ENCODE data around the gene MANSC4. TPM values are rescaled to one million over a fixed set of nuclear protein-coding genes. Genes with fewer than 3 reads are reported as not detected.

MANSC4 gene
- total and polyA plus RNA-seq, 2 of the 13 experiments (the other 11 are each of a cell fraction or from before 2014, with no cell fraction given), result not detected

DNA sequence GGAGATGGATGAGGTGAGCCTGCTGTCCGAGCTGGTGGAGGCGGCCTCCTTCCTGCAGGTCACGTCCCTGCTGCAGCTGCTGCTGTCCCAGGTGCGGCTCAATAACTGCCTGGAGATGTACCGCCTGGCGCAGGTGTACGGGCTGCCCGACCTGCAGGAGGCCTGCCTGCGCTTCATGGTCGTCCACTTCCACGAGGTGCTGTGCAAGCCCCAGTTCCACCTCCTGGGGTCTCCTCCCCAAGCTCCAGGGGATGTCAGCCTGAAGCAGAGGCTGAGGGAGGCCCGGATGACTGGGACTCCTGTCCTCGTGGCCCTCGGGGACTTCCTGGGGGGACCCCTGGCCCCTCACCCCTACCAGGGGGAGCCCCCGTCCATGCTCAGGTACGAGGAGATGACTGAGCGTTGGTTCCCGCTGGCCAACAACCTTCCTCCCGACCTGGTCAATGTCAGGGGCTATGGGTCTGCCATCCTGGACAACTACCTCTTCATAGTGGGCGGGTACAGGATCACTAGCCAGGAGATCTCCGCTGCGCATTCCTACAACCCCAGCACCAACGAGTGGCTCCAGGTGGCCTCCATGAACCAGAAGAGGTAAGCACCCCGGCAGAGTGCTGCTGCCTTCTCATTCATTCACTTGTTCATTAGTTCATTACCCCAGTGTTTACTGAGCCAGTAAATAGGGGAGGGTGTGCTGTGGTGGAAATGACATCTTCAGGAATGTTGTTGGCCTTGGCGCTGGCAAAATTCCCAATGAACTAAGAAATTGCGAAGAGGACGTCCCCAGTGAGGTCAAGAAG, 774 bp upstream of the MANSC4 start (continued):
- TF ChIP-seq, protein P1, sequence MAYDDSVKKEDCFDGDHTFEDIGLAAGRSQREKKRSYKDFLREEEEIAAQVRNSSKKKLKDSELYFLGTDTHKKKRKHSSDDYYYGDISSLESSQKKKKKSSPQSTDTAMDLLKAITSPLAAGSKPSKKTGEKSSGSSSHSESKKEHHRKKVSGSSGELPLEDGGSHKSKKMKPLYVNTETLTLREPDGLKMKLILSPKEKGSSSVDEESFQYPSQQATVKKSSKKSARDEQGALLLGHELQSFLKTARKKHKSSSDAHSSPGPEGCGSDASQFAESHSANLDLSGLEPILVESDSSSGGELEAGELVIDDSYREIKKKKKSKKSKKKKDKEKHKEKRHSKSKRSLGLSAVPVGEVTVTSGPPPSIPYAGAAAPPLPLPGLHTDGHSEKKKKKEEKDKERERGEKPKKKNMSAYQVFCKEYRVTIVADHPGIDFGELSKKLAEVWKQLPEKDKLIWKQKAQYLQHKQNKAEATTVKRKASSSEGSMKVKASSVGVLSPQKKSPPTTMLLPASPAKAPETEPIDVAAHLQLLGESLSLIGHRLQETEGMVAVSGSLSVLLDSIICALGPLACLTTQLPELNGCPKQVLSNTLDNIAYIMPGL (CRISPR knock-in tag; IDR thresholded peaks at IDR 0.05; ENCODE audit: borderline replicate concordance in 1 of 2, low read depth in 1 of 2), result peak in 1 of 2 experiments; percentile 50; a peak in 1 of 4 replicates
- TF ChIP-seq BRD4 (CRISPR knock-in tag; IDR thresholded peaks at IDR 0.05), result peak; percentile 6; the same call in 1 of the 2 replicates
- TF ChIP-seq SNAI1 (CRISPR knock-in tag; IDR thresholded peaks at IDR 0.05; ENCODE audit: borderline replicate concordance), result no peak
- 0 out of 2 replicates have a peak, but pooled peaks have one; percentile 32 for TF ChIP-seq SMAD1 (CRISPR knock-in tag; IDR thresholded peaks at IDR 0.05; ENCODE audit: borderline replicate concordance, low read depth)
- peak; percentile 24; the same call in 1 of the 2 replicates for TF ChIP-seq PHF8 (CRISPR knock-in tag; IDR thresholded peaks at IDR 0.05)
- TF ChIP-seq, protein P2, sequence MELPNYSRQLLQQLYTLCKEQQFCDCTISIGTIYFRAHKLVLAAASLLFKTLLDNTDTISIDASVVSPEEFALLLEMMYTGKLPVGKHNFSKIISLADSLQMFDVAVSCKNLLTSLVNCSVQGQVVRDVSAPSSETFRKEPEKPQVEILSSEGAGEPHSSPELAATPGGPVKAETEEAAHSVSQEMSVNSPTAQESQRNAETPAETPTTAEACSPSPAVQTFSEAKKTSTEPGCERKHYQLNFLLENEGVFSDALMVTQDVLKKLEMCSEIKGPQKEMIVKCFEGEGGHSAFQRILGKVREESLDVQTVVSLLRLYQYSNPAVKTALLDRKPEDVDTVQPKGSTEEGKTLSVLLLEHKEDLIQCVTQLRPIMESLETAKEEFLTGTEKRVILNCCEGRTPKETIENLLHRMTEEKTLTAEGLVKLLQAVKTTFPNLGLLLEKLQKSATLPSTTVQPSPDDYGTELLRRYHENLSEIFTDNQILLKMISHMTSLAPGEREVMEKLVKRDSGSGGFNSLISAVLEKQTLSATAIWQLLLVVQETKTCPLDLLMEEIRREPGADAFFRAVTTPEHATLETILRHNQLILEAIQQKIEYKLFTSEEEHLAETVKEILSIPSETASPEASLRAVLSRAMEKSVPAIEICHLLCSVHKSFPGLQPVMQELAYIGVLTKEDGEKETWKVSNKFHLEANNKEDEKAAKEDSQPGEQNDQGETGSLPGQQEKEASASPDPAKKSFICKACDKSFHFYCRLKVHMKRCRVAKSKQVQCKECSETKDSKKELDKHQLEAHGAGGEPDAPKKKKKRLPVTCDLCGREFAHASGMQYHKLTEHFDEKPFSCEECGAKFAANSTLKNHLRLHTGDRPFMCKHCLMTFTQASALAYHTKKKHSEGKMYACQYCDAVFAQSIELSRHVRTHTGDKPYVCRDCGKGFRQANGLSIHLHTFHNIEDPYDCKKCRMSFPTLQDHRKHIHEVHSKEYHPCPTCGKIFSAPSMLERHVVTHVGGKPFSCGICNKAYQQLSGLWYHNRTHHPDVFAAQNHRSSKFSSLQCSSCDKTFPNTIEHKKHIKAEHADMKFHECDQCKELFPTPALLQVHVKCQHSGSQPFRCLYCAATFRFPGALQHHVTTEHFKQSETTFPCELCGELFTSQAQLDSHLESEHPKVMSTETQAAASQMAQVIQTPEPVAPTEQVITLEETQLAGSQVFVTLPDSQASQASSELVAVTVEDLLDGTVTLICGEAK (IDR thresholded peaks at IDR 0.05), result no peak
- TF ChIP-seq, protein P2 (CRISPR knock-in tag; IDR thresholded peaks at IDR 0.05), result peak; percentile 42; the same call in 1 of the 2 replicates
- TF ChIP-seq, protein P3, sequence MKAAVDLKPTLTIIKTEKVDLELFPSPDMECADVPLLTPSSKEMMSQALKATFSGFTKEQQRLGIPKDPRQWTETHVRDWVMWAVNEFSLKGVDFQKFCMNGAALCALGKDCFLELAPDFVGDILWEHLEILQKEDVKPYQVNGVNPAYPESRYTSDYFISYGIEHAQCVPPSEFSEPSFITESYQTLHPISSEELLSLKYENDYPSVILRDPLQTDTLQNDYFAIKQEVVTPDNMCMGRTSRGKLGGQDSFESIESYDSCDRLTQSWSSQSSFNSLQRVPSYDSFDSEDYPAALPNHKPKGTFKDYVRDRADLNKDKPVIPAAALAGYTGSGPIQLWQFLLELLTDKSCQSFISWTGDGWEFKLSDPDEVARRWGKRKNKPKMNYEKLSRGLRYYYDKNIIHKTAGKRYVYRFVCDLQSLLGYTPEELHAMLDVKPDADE (CRISPR knock-in tag; IDR thresholded peaks at IDR 0.05), result no peak
- TF ChIP-seq ZMYM4 (CRISPR knock-in tag; IDR thresholded peaks at IDR 0.05), result peak; percentile 23
- no peak for TF ChIP-seq ZNF296 (CRISPR knock-in tag; conservative IDR thresholded peaks at IDR 0.05)
- TF ChIP-seq ZNF224 (CRISPR knock-in tag; IDR thresholded peaks at IDR 0.05), result 0 out of 2 replicates have a peak, but pooled peaks have one; percentile 54
- TF ChIP-seq MAZ (IDR thresholded peaks at IDR 0.05; ENCODE audit: borderline replicate concordance, low read depth, low read length), result no peak
- TF ChIP-seq MAZ (CRISPR knock-in tag; IDR thresholded peaks at IDR 0.05; ENCODE audit: low read depth), result 0 out of 2 replicates have a peak, but pooled peaks have one; percentile 4
- TF ChIP-seq ZNF678 (CRISPR knock-in tag; IDR thresholded peaks at IDR 0.05), result 0 out of 2 replicates have a peak, but pooled peaks have one; percentile 65
- 0 out of 2 replicates have a peak, but pooled peaks have one; percentile 4 for TF ChIP-seq ETV6 (CRISPR knock-in tag; conservative IDR thresholded peaks at IDR 0.05)
